ENCODE results near the gene FBXO34. TPM values are rescaled to one million over a fixed set of nuclear protein-coding genes. Genes with fewer than 3 reads are reported as not detected.

Gene FBXO34
- total and polyA plus RNA-seq, 2 experiments from 2014 or later: 27.5 to 45.9 TPM

DNA sequence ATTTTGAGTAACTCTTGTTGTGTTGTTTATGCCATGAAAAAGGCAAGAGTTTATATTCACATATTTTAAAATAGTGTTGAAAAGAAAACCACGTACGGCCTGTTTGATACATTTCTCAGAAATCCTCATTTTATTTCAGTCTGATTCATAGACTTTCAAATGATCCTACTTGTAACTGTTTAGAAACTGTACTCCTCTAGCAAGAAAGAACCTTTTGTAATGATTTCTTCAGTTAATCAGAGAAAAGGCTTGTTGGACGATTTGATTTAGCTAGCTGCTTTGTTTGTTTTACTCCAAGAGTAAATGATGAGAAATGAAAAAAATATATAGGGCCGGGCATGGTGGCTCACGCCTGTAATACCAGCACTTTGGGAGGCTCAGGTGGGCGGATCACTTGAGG, 17.2 kb downstream of the FBXO34 start:
- no peak for DNase-seq (ENCODE audit: low spot score)
- Histone ChIP-seq H3K4me2 (no peak overlapping the region), H3K9me3 (ENCODE audit: low read depth) (no peaks in the 10 kb centered on the region), H2AFZ (no peak overlapping the region), H3K79me2 (peaks cover 100% of the 10 kb centered on the region), H3K27ac (no peak overlapping the region), H3K27me3 (no peaks in the 10 kb centered on the region), H3K4me1 (ENCODE audit: insufficient read depth) (no peaks in the 10 kb centered on the region), H3K9me2 (replicated peaks; ENCODE audit: insufficient read depth) (no peaks in the 10 kb centered on the region), H4K20me1 (ENCODE audit: insufficient read depth, poor library complexity, severe bottlenecking) (peaks cover 96% of the 10 kb centered on the region), H3K4me3 (no peak overlapping the region), H3K36me3 (replicated peaks; ENCODE audit: insufficient read depth, low read depth) (no peaks in the 10 kb centered on the region)
- TF ChIP-seq EZH2 (IDR thresholded peaks at IDR 0.05; ENCODE audit: borderline replicate concordance) (no peak), EZH2phosphoT487 (IDR thresholded peaks at IDR 0.05; ENCODE audit: low read depth, severe bottlenecking, unreplicated experiment) (no peak)
- TF ChIP-seq, protein P1, sequence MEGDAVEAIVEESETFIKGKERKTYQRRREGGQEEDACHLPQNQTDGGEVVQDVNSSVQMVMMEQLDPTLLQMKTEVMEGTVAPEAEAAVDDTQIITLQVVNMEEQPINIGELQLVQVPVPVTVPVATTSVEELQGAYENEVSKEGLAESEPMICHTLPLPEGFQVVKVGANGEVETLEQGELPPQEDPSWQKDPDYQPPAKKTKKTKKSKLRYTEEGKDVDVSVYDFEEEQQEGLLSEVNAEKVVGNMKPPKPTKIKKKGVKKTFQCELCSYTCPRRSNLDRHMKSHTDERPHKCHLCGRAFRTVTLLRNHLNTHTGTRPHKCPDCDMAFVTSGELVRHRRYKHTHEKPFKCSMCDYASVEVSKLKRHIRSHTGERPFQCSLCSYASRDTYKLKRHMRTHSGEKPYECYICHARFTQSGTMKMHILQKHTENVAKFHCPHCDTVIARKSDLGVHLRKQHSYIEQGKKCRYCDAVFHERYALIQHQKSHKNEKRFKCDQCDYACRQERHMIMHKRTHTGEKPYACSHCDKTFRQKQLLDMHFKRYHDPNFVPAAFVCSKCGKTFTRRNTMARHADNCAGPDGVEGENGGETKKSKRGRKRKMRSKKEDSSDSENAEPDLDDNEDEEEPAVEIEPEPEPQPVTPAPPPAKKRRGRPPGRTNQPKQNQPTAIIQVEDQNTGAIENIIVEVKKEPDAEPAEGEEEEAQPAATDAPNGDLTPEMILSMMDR (IDR thresholded peaks at IDR 0.05; ENCODE audit: poor library complexity): no peak
- 90% methylated on average over 6 of the region's 6 CpGs for WGBS (ENCODE audit: low lambda C conversion rate, missing lambda C conversion rate)

DNA sequence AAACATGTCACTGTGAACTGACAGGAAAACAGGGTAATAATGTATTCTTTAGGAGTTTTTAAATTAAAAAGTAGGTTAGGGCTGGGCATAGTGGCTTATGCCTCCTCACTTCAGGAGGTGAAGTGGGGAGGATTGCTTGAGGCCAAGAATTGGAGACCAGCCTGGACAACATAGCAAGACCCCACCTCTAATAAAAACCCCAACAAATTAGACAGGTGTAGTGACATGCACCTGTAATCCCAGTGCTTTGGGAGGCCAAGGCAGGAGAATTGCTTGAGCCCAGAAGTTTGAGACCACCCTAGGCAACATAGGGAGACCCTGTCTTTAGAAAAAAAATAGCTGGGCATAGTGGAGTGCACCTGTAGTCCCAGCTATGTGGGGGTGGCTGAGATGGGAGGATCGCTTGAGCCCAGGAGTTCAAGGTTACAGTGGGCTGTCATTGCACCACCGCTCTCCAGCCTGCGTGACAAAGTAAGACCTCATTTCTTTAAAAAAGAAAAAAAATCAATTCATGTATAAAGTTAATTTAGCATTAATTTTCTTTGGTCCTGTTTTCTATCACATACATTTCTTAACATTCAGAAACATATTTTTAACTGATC, 20.4 kb downstream of the FBXO34 start:
- Histone ChIP-seq H4K20me1 (ENCODE audit: insufficient read depth, poor library complexity, severe bottlenecking) (peaks cover 84% of the 10 kb centered on the region), H3K4me1 (ENCODE audit: insufficient read depth) (no peaks in the 10 kb centered on the region), H3K79me2 (peaks cover 99% of the 10 kb centered on the region), H3K27ac (no peak overlapping the region), H3K4me3 (no peak overlapping the region), H3K36me3 (replicated peaks; ENCODE audit: insufficient read depth, low read depth) (no peaks in the 10 kb centered on the region), H3K9me3 (ENCODE audit: low read depth) (no peaks in the 10 kb centered on the region), H2AFZ (no peak overlapping the region), H3K4me2 (no peak overlapping the region), H3K27me3 (no peaks in the 10 kb centered on the region), H3K9me2 (replicated peaks; ENCODE audit: insufficient read depth) (no peaks in the 10 kb centered on the region)
- DNase-seq (ENCODE audit: low spot score): no peak
- WGBS (ENCODE audit: low lambda C conversion rate, missing lambda C conversion rate): 97% methylated on average over 3 of the region's 3 CpGs
- TF ChIP-seq EZH2 (IDR thresholded peaks at IDR 0.05; ENCODE audit: borderline replicate concordance) (no peak), EZH2phosphoT487 (IDR thresholded peaks at IDR 0.05; ENCODE audit: low read depth, severe bottlenecking, unreplicated experiment) (no peak)
- TF ChIP-seq, protein P1 (IDR thresholded peaks at IDR 0.05; ENCODE audit: poor library complexity): no peak

DNA sequence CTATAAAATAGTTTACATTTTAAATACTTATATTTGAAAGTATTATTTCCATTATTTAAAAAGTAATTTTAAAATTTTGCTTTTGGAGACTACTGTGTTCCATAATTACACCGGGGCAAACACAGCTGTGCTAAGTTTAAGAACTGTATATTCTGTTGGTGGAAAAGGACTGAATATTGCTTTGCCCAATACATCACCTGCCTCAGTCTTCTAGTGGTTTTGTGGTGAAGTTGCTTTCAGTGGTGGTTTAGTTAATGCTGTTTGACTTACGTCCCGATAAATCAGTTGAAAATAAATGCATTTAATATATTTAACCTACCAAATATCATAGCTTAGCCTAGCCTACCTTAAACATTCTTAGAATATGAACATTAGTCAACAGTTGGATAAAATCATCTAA, 23.4 kb downstream of the FBXO34 start:
- no peaks in the 10 kb centered on the region for H3K9me3 ChIP-seq (ENCODE audit: low read depth)
- TF ChIP-seq EZH2phosphoT487 (IDR thresholded peaks at IDR 0.05; ENCODE audit: low read depth, severe bottlenecking, unreplicated experiment) (no peak), EZH2 (IDR thresholded peaks at IDR 0.05; ENCODE audit: borderline replicate concordance) (no peak)
- TF ChIP-seq, protein P1 (IDR thresholded peaks at IDR 0.05; ENCODE audit: poor library complexity): no peak
- no peak overlapping the region for H3K27ac ChIP-seq
- WGBS (ENCODE audit: low lambda C conversion rate, missing lambda C conversion rate): 96% methylated on average over 3 of the region's 3 CpGs
- H3K4me3 ChIP-seq: no peak overlapping the region
- peaks cover 98% of the 10 kb centered on the region for H3K79me2 ChIP-seq
- DNase-seq (ENCODE audit: low spot score): no peak
- H3K27me3 ChIP-seq: no peaks in the 10 kb centered on the region
- no peaks in the 10 kb centered on the region for H3K36me3 ChIP-seq (replicated peaks; ENCODE audit: insufficient read depth, low read depth)
- H2AFZ ChIP-seq: no peak overlapping the region
- H3K4me2 ChIP-seq: no peak overlapping the region
- peaks cover 56% of the 10 kb centered on the region for H4K20me1 ChIP-seq (ENCODE audit: insufficient read depth, poor library complexity, severe bottlenecking)
- H3K9me2 ChIP-seq (replicated peaks; ENCODE audit: insufficient read depth): no peaks in the 10 kb centered on the region
- H3K4me1 ChIP-seq (ENCODE audit: insufficient read depth): no peaks in the 10 kb centered on the region

All from hepatocyte (in vitro differentiated cells).